ENCODE results near the gene RNF169.

DNA sequence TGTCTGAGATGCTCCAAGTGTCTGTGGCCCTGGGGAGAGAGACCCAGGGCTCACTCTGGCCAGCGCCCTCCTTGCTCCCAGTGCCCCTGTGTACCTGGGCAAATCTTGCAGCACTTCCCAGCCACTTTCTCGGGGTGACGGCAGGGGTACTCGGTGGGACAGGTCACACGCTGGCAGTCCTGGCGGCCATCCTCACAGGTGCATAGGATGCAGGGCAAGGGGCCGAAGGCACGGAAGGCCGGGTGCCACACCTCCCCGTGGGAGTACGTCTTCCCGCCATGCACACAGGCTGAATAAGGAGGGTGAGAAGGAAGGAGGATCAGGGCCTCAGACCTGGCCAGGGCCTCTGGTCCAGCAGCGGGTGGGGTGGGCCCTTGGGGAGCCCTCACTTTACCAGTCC lies 45.4 kb upstream of the RNF169 start:
- TF ChIP-seq, protein P1, sequence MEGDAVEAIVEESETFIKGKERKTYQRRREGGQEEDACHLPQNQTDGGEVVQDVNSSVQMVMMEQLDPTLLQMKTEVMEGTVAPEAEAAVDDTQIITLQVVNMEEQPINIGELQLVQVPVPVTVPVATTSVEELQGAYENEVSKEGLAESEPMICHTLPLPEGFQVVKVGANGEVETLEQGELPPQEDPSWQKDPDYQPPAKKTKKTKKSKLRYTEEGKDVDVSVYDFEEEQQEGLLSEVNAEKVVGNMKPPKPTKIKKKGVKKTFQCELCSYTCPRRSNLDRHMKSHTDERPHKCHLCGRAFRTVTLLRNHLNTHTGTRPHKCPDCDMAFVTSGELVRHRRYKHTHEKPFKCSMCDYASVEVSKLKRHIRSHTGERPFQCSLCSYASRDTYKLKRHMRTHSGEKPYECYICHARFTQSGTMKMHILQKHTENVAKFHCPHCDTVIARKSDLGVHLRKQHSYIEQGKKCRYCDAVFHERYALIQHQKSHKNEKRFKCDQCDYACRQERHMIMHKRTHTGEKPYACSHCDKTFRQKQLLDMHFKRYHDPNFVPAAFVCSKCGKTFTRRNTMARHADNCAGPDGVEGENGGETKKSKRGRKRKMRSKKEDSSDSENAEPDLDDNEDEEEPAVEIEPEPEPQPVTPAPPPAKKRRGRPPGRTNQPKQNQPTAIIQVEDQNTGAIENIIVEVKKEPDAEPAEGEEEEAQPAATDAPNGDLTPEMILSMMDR (IDR thresholded peaks at IDR 0.05), result no peak
- TF ChIP-seq POLR2A (IDR thresholded peaks at IDR 0.05), result no peak
